Measurements from ENCODE around the gene PRR4.

The PRR4 gene, protein sequence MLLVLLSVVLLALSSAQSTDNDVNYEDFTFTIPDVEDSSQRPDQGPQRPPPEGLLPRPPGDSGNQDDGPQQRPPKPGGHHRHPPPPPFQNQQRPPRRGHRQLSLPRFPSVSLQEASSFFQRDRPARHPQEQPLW

DNA sequence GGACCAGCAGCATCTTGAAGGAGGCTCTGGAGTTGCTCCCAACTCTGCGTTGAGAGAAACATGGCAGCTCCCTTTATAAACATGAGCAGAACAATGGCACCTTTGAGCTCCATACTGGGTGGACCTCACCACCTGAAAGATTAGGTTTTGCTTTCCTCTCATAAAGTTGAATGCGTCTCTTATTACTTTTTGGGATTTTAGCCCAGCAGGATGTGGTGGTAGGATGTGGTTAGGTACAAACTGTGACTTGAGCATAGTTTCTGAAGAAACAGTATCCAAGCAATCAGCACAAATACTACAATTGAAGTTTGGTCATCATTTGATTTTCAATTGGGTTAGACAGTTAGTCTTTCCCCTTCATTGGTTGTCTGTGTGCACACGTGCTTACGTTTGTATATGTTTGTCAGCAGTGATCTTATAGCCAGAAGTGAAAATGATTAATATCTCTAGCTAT, at the start of gene PRR4:
PRR4 (minus strand) TSS at position 51 of the 454 bp plus-strand sequence; CDS start at position 13, 38 bp downstream.
- no peak for DNase-seq

DNA sequence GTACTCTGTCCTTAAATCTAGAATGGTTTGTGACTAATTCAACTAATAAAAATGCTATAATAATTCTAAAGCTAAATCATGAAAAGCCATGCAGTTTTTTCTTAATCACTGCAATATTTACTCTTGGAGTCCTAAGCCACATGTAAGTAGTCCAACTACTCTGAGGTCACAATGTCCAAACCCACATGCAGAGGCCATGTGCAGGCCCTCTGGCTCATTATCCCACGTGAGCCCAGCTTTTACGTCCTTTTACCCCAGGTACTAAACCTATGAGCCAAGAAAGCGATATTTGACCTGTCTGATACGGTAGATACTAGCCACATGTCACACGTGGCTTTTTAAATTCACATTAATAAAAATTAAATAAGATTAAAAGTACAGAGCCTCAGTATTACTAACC, 47.6 kb upstream of the PRR4 start:
- DNase-seq = no peak

DNA sequence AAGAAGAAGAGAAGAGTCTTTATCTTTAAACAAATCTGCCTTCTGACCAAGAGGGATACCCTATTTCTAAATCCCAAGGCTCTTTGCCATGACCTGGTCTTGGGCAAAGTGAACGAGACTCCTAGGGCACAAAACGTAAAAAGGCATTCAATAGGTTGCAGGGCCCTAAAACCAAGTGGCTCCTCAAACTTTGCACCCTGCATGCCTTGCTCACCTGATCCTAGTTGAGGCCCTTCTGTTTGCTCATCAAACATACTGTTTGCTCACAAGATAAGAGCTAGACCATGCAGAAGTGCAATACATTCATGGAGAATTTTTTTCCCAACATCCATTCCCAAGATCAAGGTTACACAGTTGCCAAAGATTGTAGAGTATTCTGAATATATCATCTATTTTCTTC, 42.7 kb upstream of the PRR4 start:
- DNase-seq = no peak

DNA sequence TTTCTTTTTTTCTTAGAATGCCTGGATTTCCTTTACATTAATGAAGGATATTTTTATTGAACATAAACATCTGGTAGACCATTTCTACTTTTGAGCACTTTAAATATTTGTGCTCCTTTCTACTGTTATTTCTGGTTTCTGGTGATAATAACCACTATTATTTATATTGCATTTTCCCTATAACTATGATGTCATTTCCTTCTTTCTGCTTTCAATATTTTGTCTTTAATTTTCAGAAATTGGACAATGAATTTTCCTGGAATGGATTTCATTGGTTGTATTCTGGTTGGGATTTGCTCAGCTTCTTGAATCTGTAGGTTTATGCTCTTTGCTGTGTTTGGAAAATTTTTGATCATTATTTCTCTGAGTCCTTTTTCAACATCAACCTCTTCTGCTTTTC, 40.0 kb upstream of the PRR4 start:
- no peak for DNase-seq

DNA sequence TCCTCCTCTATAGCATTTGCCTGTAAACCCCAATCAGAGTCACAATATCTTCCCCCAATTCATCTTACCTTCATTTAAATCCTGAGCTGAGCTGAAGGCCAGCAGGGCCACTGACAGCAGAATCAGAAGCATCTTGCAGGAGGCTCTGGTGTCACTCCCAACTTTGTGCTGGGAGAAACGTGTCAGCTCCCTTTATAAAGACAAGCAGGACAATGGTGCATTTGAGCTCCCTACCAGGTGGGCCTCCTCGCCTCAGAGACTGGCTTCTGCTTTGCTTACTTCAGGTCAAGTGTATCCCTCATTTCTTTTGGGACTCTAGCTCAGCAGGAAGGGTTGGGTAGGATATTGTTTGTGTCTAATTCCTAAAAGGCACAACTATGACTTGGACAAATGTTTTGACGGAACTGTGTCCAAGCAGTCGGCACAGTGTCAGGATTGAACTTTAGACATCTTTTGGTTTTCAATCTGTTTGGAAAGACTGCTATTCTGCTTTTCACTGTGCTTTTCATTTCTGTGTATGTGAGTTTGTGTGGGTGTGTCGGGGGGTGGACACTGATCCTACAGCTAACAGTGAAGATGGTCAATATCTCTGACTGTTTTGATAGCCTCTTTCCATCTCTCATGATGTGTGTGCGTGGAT, 34.9 kb upstream of the PRR4 start, which contains the start of gene PRH1:
PRH1 (minus strand) TSS at position 170 of the 640 bp plus-strand sequence; CDS start at position 132, 38 bp downstream.
- DNase-seq = no peak

DNA sequence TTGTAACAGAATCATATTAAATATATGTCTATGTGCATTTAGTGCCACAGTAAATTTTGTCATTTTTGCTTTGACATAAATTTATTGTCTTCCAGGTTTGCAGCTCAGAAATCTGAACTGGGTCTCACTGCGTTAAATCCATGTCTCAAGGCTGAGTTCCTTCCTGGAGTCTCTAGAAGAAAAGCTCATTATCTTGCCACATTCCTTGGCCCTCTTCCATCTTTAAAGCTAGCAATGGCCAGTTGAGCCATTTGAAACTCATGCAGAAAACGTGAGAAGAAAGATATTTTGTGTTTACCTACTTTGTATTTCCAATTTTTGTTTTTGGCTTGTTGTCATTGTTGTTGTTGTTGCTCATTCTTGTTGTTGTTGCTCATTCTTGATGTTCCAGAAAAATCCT, 24.1 kb upstream of the PRR4 start:
- DNase-seq = peak; percentile 34

DNA sequence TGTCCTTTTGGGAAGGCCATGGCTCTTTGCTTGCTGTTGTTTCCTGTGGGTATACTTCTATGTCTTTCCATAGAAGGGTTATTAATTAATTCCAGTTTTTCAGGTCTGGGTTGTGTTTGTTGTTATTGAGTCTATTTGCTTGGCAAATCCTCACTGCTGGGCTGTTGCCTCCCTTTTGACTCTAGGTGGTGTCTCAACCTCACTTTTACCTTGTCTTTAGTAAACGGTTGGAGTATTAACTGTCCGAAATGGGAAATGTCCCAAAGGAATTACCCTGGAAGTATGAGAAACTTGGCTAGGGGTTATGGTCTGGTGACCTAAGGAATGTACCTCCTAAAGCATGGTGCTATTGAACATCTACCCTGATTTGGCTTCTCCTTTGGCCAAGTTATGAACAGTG, 18.1 kb upstream of the PRR4 start:
- no peak for DNase-seq

DNA sequence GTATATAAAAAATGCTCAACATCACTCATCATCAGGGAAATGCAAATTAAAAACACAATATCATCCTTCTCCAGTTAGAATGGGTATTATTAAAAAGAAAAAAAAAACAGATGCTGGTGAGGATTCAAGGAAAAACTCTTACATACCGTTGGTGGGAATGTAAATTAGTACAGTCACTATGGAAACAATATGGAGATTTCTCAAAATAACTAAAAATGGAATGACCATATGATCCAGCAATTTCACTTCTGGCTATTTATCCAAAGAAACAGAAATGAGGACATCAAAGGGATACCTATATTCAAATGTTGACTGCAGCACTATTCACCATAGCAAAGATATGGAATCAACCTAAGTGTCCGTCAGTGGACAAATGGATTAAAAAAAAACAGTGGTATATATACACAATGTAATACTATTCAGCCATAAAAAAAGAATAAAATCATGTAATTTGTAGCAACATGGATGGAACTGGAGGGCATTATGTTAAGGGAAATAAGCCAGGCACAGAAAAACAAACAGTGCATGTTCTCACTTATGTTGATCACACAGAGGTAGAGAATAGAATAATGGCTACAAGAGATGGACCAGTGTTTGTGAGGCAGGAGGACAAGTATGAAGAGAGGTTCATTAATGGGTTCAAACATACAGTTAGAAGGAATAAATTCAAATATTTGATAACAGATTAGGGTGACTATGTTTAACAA, 14.4 kb upstream of the PRR4 start:
- DNase-seq = no peak

DNA sequence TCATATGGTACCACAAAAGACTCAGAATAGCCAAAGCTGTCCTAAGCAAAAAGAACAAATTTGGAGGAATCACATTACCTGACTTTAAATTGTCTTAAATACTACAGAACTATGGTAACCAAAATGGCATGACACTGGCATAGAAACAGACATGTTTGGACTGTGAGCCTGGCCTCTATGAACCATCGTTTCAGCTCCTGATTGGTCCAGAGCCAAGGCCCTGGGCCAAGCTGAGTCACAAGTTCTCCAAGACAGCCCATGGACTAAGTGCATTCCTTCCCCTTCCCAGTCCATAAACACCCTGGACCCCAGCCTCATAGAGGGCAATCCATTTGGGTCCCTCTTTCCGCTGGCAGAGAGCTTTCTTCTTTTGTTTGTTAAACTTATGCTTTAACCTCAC, 12.1 kb upstream of the PRR4 start:
- no peak for DNase-seq

DNA sequence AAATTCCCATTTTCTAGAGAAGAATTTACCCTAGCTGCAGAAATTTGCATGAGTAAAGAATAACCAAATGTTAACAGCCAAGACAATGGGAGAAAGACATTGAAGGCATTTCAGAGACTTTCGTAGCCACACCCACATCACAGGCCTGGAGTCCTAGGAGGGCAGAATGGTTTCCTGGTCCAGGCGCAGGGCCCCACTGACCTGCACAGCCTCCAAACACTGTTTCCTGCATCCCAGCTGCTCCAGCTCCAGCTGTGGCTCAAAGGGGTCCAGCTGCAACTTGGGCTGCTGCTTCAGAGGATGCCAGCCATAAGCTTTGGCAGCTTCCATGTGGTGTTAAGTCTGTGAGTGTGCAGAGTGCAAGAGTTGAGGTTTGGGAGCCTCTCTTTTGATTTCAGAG, 6.5 kb upstream of the PRR4 start:
- DNase-seq = no peak

DNA sequence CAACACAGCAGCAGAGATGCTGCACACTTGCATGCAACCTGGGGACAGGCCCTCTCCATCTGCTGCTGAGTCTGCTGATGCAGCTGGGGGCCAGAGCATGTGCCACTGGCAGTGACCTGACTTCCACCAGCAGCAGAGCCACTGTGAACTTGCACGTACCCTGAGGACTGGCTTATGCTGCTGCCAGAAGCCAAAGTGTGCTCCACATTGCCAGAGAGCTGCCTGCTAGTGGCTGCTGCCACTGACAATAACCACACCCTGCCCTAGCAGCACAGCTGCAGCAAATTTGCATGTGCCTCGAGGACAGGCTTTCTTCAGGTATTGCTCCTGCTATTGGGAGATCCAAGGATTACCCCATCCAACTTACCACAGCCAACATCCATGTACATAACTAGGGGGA, 4.5 kb upstream of the PRR4 start:
- DNase-seq = no peak

DNA sequence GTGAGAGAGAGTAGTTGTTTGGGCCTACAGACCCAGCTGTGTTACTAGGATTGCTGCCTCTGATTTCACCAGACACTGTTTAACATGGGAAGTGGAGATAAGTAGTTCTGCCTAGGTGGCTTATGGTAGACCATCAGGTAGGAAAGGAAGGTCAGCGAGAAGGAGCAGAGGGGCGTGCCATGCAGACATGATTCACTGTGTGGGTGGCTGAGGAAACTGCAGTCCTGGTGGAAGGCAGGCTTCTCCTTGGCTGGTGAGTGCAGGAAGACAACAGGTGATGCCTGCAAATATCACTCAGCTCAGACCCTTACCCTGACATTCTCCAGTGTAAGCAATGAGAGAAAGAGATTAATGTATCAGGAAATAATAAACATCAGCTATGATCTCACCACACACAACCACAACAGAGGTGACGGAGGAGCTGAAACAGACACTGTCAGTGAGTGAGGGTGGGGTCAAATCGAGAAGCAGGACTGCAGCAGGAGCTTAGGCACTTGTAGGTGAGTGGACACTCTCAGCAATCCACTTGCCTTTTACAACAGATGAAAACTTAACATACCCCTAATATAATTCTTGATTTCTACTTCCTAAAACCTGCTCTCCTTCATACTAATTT, 2.1 kb upstream of the PRR4 start:
- DNase-seq = no peak

DNA sequence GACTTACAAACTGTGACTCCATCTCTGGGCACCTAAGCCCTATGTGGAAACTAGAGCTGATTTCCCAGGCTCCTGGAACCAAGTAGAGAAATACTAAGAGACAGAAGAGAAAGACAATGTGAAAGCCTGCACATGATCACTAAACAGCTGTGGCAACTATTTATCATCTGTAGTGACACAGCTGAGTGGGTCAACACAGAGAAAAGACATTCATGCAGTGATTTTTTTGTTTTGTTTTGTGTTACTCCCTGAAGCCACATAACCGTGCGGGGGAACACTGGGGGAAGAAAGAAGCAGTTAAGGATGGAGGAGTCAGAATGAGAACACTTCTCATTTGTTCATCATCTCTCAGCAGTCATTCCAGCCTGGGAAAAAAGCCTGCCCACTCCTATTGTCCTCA, 1.5 kb downstream of the PRR4 start:
- no peak for DNase-seq

DNA sequence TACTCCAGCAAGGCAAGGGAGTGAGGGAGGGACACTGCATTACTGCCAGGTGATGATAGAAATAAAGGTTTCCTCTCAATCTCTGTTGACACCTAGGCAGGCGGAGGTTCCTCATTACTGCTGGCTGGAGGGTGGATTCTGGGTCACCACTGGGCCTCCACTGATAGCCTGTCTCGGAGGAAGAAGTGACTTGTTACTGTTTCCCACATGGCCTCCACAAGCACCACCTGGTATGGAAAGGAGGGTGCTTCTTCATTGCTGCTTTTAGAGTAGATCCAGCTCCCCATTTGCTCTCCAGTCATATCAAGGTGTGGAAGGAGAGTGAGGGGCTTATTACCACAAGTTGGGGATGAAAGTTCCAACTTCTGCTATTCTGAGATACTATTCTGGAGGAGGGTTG, 6.4 kb downstream of the PRR4 start:
- DNase-seq = no peak

DNA sequence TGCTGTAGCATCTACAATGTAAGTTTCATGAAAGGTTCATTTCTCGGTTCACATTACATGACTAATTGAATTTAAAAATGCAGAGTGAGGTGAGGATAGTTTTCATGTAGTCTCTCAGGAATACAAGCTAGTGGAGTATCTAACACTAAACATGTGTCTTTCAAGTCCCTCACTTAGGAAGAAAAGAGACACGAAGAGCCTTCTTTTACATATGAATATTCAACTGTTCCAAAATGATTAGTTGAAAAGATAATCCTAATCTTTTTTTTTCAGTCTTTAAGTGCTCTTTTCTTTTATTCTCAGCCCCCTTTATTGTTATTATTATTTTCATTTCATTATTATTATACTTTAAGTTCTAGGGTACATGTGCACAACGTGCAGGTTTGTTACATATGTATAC, 10.8 kb downstream of the PRR4 start:
- DNase-seq = no peak

DNA sequence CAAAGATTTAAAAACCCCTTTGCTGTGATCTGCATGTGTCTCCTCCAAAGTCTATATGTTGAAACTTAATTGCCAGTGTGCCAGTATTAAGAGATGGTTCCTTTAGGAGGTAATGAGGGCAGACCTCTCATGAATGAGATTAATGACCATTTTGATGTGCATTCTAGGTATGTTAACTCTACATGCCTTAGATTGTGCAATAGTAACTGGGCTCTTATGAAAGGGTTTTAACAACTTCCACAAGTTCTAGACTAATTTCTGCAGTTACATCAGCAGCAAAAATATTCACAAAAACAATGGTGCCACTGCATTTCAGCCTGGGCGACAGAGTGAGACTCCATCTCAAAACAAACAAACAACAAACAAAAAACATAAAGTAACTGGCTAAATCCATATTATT, 19.3 kb downstream of the PRR4 start:
- peak; percentile 39 for DNase-seq

DNA sequence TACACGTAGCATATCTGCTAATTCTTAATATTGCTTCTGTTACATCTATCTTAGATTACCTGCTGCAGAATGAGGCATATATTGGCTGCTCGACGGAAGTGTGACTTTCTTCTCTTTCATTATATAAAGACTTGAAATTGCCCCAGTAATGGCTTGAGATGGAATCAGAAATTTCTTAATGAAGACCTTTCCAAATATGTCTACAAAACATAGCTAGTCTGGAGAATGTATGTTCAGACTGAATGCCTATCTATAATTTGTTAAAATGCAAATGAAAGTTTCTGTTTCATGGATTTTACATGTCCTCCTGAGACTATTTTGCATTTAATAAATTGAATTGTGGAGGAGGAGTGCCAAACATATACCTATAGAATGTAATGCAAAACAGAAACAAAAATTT, 23.0 kb downstream of the PRR4 start, which contains the start of gene TAS2R10:
TAS2R10 (minus strand) TSS at position 101 of the 400 bp plus-strand sequence; CDS start at position 12, 89 bp downstream.
- DNase-seq = no peak

DNA sequence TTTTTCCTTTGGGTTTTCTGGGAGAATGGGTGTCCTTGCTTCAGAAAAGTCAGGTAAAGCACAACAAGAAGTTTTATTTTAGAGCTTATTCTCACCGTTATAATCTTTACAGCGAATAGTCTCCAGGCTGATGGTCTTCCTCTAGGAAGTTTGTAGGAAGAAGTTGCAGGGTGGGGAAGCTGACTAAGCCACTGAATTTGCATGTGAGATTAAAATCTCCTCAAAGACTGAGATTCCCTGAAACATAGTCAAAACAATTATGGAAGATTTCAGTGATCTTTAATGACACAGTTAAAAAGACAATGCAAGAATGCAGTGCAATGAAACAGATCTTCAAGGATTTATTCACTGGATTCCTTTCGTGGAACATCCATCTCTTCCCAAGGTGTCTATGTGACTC, 24.3 kb downstream of the PRR4 start:
- DNase-seq = no peak

DNA sequence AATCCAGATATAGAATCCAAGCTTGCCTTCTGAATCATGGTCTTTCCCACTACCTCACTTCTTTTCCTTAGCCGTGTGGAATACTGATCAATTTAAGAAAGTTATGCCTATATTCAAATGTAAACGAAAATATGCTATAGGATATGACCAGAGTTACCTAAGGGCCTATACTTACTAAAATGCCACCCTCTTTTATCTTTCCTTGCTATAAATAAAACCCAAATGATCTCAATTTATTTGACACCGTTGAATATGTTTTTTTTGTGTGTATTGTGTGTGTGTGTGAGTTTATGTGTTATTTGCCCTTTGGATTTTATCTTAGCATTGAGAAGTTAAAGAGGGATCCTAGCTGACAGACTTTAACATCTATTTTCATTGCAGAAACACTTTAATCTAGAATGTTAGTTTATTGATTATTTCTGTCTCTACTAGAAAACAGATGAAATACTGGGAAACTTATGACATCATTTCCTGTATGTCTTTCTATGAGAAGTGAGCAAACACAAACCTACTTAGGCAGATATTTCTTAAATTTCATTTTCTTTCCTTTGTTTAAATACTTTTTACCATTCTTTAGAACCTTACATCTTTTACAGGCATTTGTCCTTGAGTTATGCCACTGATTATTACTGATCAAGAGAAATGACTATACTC, 37.3 kb downstream of the PRR4 start:
- no peak for DNase-seq

DNA sequence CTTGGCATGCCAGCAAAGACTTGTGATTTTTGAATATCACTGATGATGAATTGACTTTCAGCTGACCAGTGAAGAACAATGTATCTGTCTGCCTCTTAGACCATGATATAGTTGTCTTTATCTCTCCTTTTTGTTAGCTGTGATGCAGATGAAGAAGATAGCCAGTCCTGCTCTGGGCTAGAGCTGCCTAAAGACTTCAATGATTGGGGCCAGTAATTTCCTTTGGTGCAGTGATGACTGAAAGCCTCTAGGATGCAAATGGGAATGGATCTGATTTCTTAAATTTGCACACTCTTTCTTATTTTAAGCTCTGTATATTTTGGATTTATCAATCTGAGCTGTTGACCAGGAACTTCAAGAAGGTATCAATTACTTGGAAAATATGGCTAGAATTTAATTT, 39.2 kb downstream of the PRR4 start, which contains the start of gene TAS2R9:
TAS2R9 (minus strand) TSS at position 101 of the 400 bp plus-strand sequence; CDS start at position 8, 93 bp downstream.
- no peak for DNase-seq

DNA sequence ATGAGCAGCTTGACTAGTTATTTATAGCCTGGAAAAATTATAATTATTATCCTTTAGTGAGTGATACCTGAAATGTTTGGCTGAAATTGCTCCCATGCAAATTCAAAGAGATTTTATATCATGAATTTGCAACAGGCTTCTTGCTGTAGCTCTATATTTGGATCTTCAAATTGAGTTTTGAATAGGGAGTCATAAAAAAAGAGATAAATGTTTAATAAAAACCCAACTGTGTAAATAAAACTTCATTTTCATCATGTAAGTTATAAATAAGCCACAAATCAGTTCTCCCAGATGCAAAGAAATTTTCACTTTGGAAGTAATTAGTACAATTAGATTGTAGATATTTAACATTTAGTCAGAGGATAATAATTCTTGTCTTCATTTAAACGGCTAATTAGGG, 42.1 kb downstream of the PRR4 start, which contains the start of gene TAS2R8:
TAS2R8 (minus strand) TSS at position 101 of the 400 bp plus-strand sequence. CDS start 306 bp downstream, outside the sequence.
- DNase-seq = no peak

DNA sequence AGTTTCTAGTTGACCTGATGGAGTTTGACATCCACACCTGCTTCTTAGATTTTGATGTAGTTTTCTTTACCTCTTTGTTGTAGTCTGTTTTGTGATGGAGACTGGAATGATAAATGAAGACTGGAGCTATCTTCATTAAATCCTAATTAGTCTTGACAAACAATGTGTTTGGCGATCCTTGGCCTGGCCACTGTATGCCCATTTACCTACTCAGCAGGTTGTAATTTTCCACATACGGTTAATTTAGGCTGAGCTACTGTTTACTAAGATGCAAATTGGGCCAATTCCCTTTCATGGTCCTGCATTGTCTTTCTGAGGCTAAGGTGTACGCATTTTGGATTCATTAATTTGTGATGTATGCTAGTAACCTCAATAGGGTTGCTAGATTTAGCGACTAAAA, 46.7 kb downstream of the PRR4 start, which contains the start of gene TAS2R7:
TAS2R7 (minus strand) TSS at position 41 of the 400 bp plus-strand sequence. CDS start 57 bp downstream, outside the sequence.
- DNase-seq = no peak

DNA sequence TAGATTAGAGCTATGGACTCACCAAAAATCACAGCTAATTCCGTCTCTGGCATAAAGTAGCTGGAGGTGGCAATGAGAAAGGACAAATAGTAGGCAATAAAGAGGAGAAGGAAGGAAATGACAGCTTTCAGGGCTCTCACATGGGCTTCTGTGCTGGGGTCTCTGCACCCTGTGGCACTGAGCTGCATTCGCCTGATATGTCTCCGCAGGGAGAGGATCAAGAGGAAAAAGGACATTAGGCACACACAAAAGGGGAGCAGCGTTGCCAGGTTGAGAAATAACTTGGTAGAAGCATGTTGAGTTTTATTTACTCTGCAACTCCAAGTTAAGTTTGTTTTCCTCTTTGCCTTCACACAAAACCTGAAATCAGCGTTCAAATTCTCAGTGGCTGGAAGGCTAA, 47.5 kb downstream of the PRR4 start:
- no peak for DNase-seq
